Measurements from ENCODE around the gene GLCE. TPM values are rescaled to one million over a fixed set of nuclear protein-coding genes. Genes with fewer than 3 reads are reported as not detected.

The GLCE gene
- total and polyA plus RNA-seq, 10 of the 15 experiments (the other 5 are each of a cell fraction or from before 2014, with no cell fraction given): 2.1 to 11.9 (median 2.9) TPM

- TF ChIP-seq RUNX3 (IDR thresholded peaks at IDR 0.05; ENCODE audit: low read length): no peak
- no peak for TF ChIP-seq NFXL1 (IDR thresholded peaks at IDR 0.05; ENCODE audit: borderline replicate concordance)
- no peak for TF ChIP-seq NFIC (IDR thresholded peaks at IDR 0.05; ENCODE audit: low read depth, low read length)
- no peak for TF ChIP-seq SMARCA5 (IDR thresholded peaks at IDR 0.05)
- TF ChIP-seq MAX (IDR thresholded peaks at IDR 0.05; ENCODE audit: low read depth, low read length): no peak
- TF ChIP-seq NBN (IDR thresholded peaks at IDR 0.05): no peak
- no peak for TF ChIP-seq EP300 (IDR thresholded peaks at IDR 0.05; ENCODE audit: borderline replicate concordance in 1 of 2, control insufficient read depth in 1 of 2, low read depth in 2 of 2, low read length in 2 of 2)
These were observed 154.3 kb downstream of the GLCE start (continued) for GRCh38 chr15:69314736-69315135.

GRCh38 chr15:69315402-69316110 lies 155.1 kb downstream of the GLCE start:
- in situ Hi-C loops (cut with MboI): no loop called here
- no peaks in the 10 kb centered on the region for H3K9me3 ChIP-seq (replicated peaks; ENCODE audit: control insufficient read depth, insufficient read depth, low read length)
- ChIA-PET SMC1A (ENCODE audit: uncharacterized antibody, unreplicated experiment) (no interaction called here), POLR2A (no interaction called here), CTCF (no interaction called here), RAD21 (ENCODE audit: unreplicated experiment) (no interaction called here)
- DNase-seq (ENCODE audit: low read depth, low spot score): no peak
- H3K4me2 ChIP-seq (ENCODE audit: control insufficient read depth, insufficient read depth): no peak overlapping the region
- H3K79me2 ChIP-seq (ENCODE audit: control insufficient read depth, insufficient read depth, low read length): no peaks in the 10 kb centered on the region
- 17% methylated on average over 9 of the region's 9 CpGs for WGBS (ENCODE audit: insufficient coverage, insufficient replicate concordance, low lambda C conversion rate, missing lambda C conversion rate)
- FAIRE-seq: no peak
- intact Hi-C loops (cut with micrococcal nuclease; ENCODE audit: unreplicated experiment): no loop called here
- no peaks in the 10 kb centered on the region for H4K20me1 ChIP-seq (ENCODE audit: control insufficient read depth, insufficient read depth)
- no TSS peak for BruUV-seq (replicated peaks)
- H3K9ac ChIP-seq (ENCODE audit: control insufficient read depth, insufficient read depth, low read length): no peak overlapping the region
- H3K27me3 ChIP-seq (replicated peaks in 1 of 2; ENCODE audit: control insufficient read depth in 2 of 2, insufficient read depth in 2 of 2, low read length in 1 of 2): peaks cover 0 to 4% of the 10 kb centered on the region in 2 experiments; a peak in 1 of 4 replicates
- no peak overlapping the region for H2AFZ ChIP-seq (ENCODE audit: control insufficient read depth, low read depth, low read length)
- ATAC-seq: no peak
- H3K4me3 ChIP-seq: no peak overlapping the region
- no peaks in the 10 kb centered on the region for H3K4me1 ChIP-seq (ENCODE audit: control insufficient read depth, insufficient read depth, low read length)
- no peak overlapping the region for H3K27ac ChIP-seq (ENCODE audit: control insufficient read depth, insufficient read depth)
- H3K36me3 ChIP-seq (ENCODE audit: control insufficient read depth in 2 of 2, insufficient read depth in 2 of 2, low read length in 1 of 2): no peaks in the 10 kb centered on the region
- TF ChIP-seq JUNB (IDR thresholded peaks at IDR 0.05) (no peak), HDGF (IDR thresholded peaks at IDR 0.05) (no peak), RBBP5 (conservative IDR thresholded peaks at IDR 0.05) (no peak), FOXM1 (IDR thresholded peaks at IDR 0.05; ENCODE audit: low read depth, low read length) (no peak), BCL11A (IDR thresholded peaks at IDR 0.05; ENCODE audit: low read depth, low read length) (no peak), PAX8 (IDR thresholded peaks at IDR 0.05) (no peak), NFYB (IDR thresholded peaks at IDR 0.05; ENCODE audit: insufficient read depth, low read depth, low read length) (no peak), CBX3 (IDR thresholded peaks at IDR 0.05; ENCODE audit: borderline replicate concordance, low read depth) (no peak), YBX1 (IDR thresholded peaks at IDR 0.05) (no peak), NFIC (IDR thresholded peaks at IDR 0.05; ENCODE audit: low read depth, low read length) (no peak), RCOR1 (conservative IDR thresholded peaks at IDR 0.05; ENCODE audit: low read depth, low read length) (no peak), CEBPB (IDR thresholded peaks at IDR 0.05; ENCODE audit: borderline replicate concordance in 1 of 2, low read depth in 2 of 2, low read length in 2 of 2) (no peak), ASH2L (IDR thresholded peaks at IDR 0.05; ENCODE audit: borderline replicate concordance, low read depth) (no peak), ATF7 (IDR thresholded peaks at IDR 0.05; ENCODE audit: low read depth) (no peak), SREBF1 (IDR thresholded peaks at IDR 0.05; ENCODE audit: low read length) (no peak), SMAD1 (IDR thresholded peaks at IDR 0.05; ENCODE audit: low read depth, partially characterized antibody) (no peak), SKIL (IDR thresholded peaks at IDR 0.05; ENCODE audit: low read depth, poor library complexity, severe bottlenecking) (no peak), EZH2 (IDR thresholded peaks at IDR 0.05; ENCODE audit: borderline replicate concordance, control insufficient read depth, low read depth, low read length) (no peak)

Measured in GM12878 (cell line).